HG03575 (cell line): Measurements from ENCODE around the gene REPIN1.
"Not testable (repeated sequence)": the region's sequence is repeated elsewhere in the genome, so short reads cannot be mapped to it uniquely, and the experiment has no call there.

ENCODE experiments used
- ATAC-seq: cut with Tn5 transposase; IDR thresholded peaks from one replicate; pipeline ENCODE4 v1.9.1; 2021; ENCODE audit not compliant: unreplicated experiment, insufficient number of reproducible peaks, low FRiP score; ENCODE audit errors: extremely low read depth

The REPIN1 gene

GRCh38 chr7:150384406-150385301 is 16.0 kb downstream of the REPIN1 start:
- ATAC-seq, result no peak

- no peak for ATAC-seq
Measured at GRCh38 chr7:150385302-150385723, 16.7 kb downstream of the REPIN1 start.

GRCh38 chr7:150385884-150386283 is 17.3 kb downstream of the REPIN1 start:
- ATAC-seq, result not testable (repeated sequence)

- no peak for ATAC-seq
Measured at GRCh38 chr7:150388306-150388705, 19.7 kb downstream of the REPIN1 start.

- ATAC-seq, result no peak
Measured at GRCh38 chr7:150388709-150389531, 20.3 kb downstream of the REPIN1 start.

GRCh38 chr7:150389532-150389816 is 20.9 kb downstream of the REPIN1 start:
- no peak for ATAC-seq

GRCh38 chr7:150390205-150390604 is 21.6 kb downstream of the REPIN1 start:
- no peak for ATAC-seq

- no peak for ATAC-seq
Measured at GRCh38 chr7:150393325-150393724, 24.7 kb downstream of the REPIN1 start.

- no peak for ATAC-seq
Measured at GRCh38 chr7:150396426-150396825, 27.8 kb downstream of the REPIN1 start.

- no peak for ATAC-seq
Measured at GRCh38 chr7:150396851-150397260, 28.2 kb downstream of the REPIN1 start.

GRCh38 chr7:150397346-150398107 is 28.9 kb downstream of the REPIN1 start:
- ATAC-seq, result no peak

GRCh38 chr7:150398108-150398964 is 29.7 kb downstream of the REPIN1 start:
- no peak for ATAC-seq

GRCh38 chr7:150398965-150399320 is 30.3 kb downstream of the REPIN1 start:
- no peak for ATAC-seq

- ATAC-seq, result no peak
Measured at GRCh38 chr7:150399421-150400007, 30.9 kb downstream of the REPIN1 start.

GRCh38 chr7:150400008-150400787 is 31.6 kb downstream of the REPIN1 start:
- ATAC-seq, result no peak

GRCh38 chr7:150400788-150401423 is 32.3 kb downstream of the REPIN1 start:
- no peak for ATAC-seq

- no peak for ATAC-seq
Measured at GRCh38 chr7:150401424-150401790, 32.8 kb downstream of the REPIN1 start.
